Suprapubic skin (tissue), 4 donors: Measurements from ENCODE around the gene SNAPC4. TPM values are rescaled to one million over a fixed set of nuclear protein-coding genes. Genes with fewer than 3 reads are reported as not detected.

Experiments
- DNase-seq, 2 donors: peaks; one replicate each; pipeline ENCODE4 v3.0.0-alpha.2; 2019; ENCODE audit warnings: low spot score in 2 of 2
- H3K27ac ChIP-seq: fragments of 200-600 bp; sonication (generic); one replicate; pipeline ENCODE4 v1.5.1; 2019
- H3K27me3 ChIP-seq: fragments of 200-600 bp; sonication (generic); one replicate; pipeline ENCODE4 v1.5.1; 2019
- H3K36me3 ChIP-seq: fragments of 200-600 bp; sonication (generic); one replicate; pipeline ENCODE4 v1.5.1; 2019
- H3K4me1 ChIP-seq: fragments of 200-600 bp; sonication (generic); one replicate; pipeline ENCODE4 v1.5.1; 2019
- H3K4me3 ChIP-seq: fragments of 200-600 bp; sonication (generic); one replicate; pipeline ENCODE4 v1.5.1; 2019; ENCODE audit warnings: mild to moderate bottlenecking
- H3K9me3 ChIP-seq: fragments of 200-600 bp; sonication (generic); one replicate; pipeline ENCODE4 v1.5.1; 2019
- CTCF ChIP-seq, 2 donors: fragments of 200-600 bp in 1 of 2; fragments of 450-650 bp in 1 of 2; sonication (generic) in 1 of 2; IDR thresholded peaks; one replicate each; pipeline ENCODE4 v1.5.1; 2016 to 2019; ENCODE audit warnings: antibody characterized with exemption in 2 of 2, mild to moderate bottlenecking in 1 of 2, moderate library complexity in 1 of 2
- EP300 ChIP-seq: sonication (generic); formaldehyde crosslinking; IDR thresholded peaks from one replicate; pipeline ENCODE4 v1.6.1; 2017; ENCODE audit warnings: antibody characterized with exemption
- POLR2A ChIP-seq, 2 donors: fragments of 450-650 bp; IDR thresholded peaks; one replicate each; pipeline ENCODE4 v1.6.1; 2017; ENCODE audit warnings: antibody characterized with exemption in 2 of 2, mild to moderate bottlenecking in 2 of 2, moderate library complexity in 2 of 2
- POLR2AphosphoS5 ChIP-seq, 3 donors: sonication (generic); formaldehyde crosslinking; IDR thresholded peaks; one replicate each; pipeline ENCODE4 v1.6.1; 2017; ENCODE audit warnings: antibody characterized with exemption in 3 of 3
- WGBS: methylation state at CpG from one replicate; pipeline ENCODE4 v1.1.5; 2018; 5-methylcytosine and 5-hydroxymethylcytosine counted together
- total RNA-seq, 4 donors: library from RNA; depleted of rRNA; stranded (reverse); fragments of >200 nt; gene quantifications; one replicate each; pipeline ENCODE4 v1.1.0, GENCODE V29; 2016

The SNAPC4 gene
- total RNA-seq, 4 donors from 2014 or later = 6.1 to 11.1 (median 9.8) TPM

DNA sequence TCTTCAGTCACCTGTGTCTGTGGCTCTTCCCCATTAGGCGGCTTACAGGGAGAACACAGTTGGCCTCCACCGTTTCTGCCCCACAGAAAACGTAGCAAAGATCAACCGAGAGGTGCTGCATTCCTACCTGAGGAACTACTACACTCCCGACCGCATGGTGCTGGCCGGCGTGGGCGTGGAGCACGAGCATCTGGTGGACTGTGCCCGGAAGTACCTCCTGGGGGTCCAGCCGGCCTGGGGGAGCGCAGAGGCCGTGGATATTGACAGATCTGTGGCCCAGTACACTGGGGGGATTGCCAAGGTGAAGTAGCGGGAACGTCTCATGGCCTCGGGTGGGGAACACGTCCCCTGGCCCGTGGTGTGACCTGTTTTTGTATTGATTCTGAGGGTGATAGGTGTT, 16.9 kb upstream of the SNAPC4 start:
- no peak for DNase-seq
- Histone ChIP-seq H3K36me3 (peaks cover 94% of the 10 kb centered on the region), H3K4me3 (no peak overlapping the region), H3K9me3 (no peaks in the 10 kb centered on the region), H3K4me1 (peaks cover 2% of the 10 kb centered on the region), H3K27ac (no peak overlapping the region), H3K27me3 (no peaks in the 10 kb centered on the region)
- TF ChIP-seq CTCF (IDR thresholded peaks at IDR 0.05) (no peak), POLR2A (IDR thresholded peaks at IDR 0.05) (no peak), EP300 (no peak), POLR2AphosphoS5 (IDR thresholded peaks at IDR 0.05) (no peak)
- 95% methylated on average over 19 of the region's 19 CpGs for WGBS

DNA sequence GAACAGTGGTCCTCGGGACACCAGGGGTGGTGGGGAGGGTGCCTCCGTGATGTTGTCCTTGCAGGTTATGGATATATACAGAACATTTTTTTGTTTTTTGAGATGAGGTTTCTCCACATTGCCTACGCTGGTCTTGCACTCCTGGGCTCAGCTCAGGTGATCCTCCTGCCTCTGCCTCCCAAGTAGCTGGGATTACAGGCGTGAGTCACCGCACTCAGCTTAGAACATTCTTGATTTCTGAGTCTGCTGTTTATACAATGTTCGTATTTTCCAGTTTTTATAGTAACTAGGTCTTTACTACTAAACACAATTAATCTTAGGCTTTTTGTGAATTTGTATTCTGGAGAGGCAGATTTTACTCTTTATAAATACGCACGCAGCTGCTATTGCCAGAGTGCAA, 16.5 kb upstream of the SNAPC4 start:
- H3K27ac ChIP-seq = no peak overlapping the region
- TF ChIP-seq POLR2A (IDR thresholded peaks at IDR 0.05) (no peak), POLR2AphosphoS5 (IDR thresholded peaks at IDR 0.05) (no peak), CTCF (IDR thresholded peaks at IDR 0.05) (no peak), EP300 (no peak)
- peaks cover 90% of the 10 kb centered on the region for H3K36me3 ChIP-seq

DNA sequence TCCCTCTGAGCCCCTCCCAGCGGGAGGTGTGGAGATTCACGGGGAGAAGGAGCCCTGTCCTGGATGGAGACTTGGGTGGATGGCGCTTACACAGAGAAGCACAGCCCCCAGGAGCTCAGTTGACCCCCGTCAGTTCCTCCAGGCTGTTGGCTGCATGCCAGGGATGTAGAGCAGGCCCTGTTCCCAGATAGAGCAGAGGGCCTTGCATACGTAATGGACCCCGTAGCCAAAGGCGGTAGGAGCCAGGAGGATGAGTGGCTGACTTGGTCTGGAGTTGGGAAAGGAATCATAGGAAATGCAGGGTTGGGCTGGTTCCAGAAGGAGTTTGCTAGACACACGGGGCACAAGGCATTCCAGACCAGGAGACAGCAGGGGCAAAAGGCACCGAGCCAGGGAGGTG, 13.0 kb upstream of the SNAPC4 start:
- no peak overlapping the region for H3K27ac ChIP-seq
- peaks cover 55% of the 10 kb centered on the region for H3K36me3 ChIP-seq
- no peak for DNase-seq
- WGBS = 75% methylated on average over 9 of the region's 9 CpGs
- TF ChIP-seq CTCF (IDR thresholded peaks at IDR 0.05) (no peak), EP300 (no peak), POLR2AphosphoS5 (IDR thresholded peaks at IDR 0.05) (no peak), POLR2A (IDR thresholded peaks at IDR 0.05) (no peak)
- H3K4me3 ChIP-seq = no peak overlapping the region
- H3K27me3 ChIP-seq = no peaks in the 10 kb centered on the region
- no peaks in the 10 kb centered on the region for H3K9me3 ChIP-seq
- peaks cover 30% of the 10 kb centered on the region for H3K4me1 ChIP-seq

More for the DNA sequence above, 16.5 kb upstream of the SNAPC4 start:
- DNase-seq = no peak
- H3K4me1 ChIP-seq = peaks cover 7% of the 10 kb centered on the region
- no peaks in the 10 kb centered on the region for H3K9me3 ChIP-seq
- WGBS = 96% methylated on average over 6 of the region's 8 CpGs
- no peak overlapping the region for H3K4me3 ChIP-seq
- H3K27me3 ChIP-seq = no peaks in the 10 kb centered on the region

DNA sequence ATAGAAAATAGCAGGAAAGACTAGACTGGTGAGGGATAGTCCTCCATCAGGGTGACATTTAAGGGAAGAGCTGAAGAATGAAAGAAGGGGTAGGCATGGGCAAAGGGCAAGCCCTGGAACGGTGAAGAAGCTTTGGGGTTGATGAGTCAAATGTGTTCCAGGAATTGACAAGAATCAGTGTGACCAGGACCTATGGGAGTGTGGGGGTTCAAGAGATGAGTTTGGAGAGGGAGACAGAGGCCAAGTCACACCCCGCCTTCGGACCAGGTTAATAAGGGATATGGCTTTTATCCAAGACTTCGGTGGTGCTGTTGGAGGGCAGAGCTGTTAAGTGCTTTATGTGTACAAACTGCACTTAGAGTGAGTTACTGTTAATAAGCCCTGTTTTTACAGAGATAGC, 11.4 kb upstream of the SNAPC4 start:
- H3K9me3 ChIP-seq = no peaks in the 10 kb centered on the region
- H3K4me1 ChIP-seq = peaks cover 30% of the 10 kb centered on the region
- peak overlapping the region; percentile 91 for H3K4me3 ChIP-seq
- TF ChIP-seq EP300 = no peak
- no peak for TF ChIP-seq CTCF (IDR thresholded peaks at IDR 0.05)
- no peak for TF ChIP-seq POLR2A (IDR thresholded peaks at IDR 0.05)
- TF ChIP-seq POLR2AphosphoS5 (IDR thresholded peaks at IDR 0.05) = no peak
- H3K27me3 ChIP-seq = no peaks in the 10 kb centered on the region
- no peak for DNase-seq
- H3K36me3 ChIP-seq = peaks cover 53% of the 10 kb centered on the region
- H3K27ac ChIP-seq = no peak overlapping the region
- 21% methylated on average over 4 of the region's 4 CpGs for WGBS

DNA sequence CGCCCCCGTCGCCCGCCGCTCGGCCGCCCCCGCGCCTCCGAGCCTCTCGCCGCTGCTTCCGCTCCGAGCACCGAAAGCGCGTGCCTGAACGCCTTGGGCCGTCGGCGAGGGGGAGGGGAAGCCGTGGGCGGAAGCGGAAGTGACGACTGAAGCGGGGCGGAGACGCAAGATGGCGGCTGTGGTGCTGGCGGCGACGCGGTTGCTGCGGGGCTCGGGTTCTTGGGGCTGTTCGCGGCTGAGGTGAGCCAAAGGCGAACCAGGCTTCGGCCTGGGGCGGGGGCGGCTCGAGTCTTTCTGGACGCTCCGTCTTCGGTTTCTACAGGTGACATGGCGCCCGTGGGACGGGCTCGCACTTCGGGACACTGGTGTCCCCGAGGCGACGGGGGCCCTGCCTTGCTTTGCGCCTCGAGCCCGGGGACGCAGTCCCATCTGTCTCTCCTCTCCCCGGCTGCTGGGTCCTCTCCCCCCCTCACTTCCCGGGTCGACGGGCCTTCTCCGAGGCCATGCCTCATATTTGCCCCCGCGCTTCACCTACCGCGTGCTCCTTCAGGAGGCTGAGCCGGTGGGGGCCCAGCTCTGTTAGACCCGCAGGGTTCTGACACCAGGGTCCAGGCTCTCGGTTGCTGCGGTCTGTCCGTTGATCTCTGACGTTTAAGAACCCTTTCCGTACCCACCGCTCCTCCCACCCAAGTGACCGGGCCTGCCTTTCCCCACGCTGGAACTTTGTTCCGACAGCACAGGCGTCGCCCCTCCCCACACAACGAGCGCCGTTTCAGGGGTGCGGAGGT, 10.7 kb upstream of the SNAPC4 start, which contains the start of the genes ENTR1 and PMPCA:
TSS of gene ENTR1 (minus strand) at position 115 of the 788 bp plus-strand sequence. CDS start 217 bp downstream, outside the sequence.
TSS of gene PMPCA (plus strand) at position 159 of the 788 bp plus-strand sequence. CDS start at position 170, 11 bp downstream.
- H3K27me3 ChIP-seq = no peaks in the 10 kb centered on the region
- peaks cover 30% of the 10 kb centered on the region for H3K4me1 ChIP-seq
- peaks cover 53% of the 10 kb centered on the region for H3K36me3 ChIP-seq
- peak; percentile 96 for DNase-seq
- peak within 1 kb of the TSS; percentile 91 for H3K4me3 ChIP-seq
- H3K27ac ChIP-seq = peak within 1 kb of the TSS; percentile 81
- H3K9me3 ChIP-seq = no peaks in the 10 kb centered on the region
- 0% methylated on average over 49 of the region's 83 CpGs for WGBS
- TF ChIP-seq CTCF (IDR thresholded peaks at IDR 0.05) (no peak), EP300 (no peak), POLR2AphosphoS5 (IDR thresholded peaks at IDR 0.05) (peak; percentile 85 to 94 (median 90)), POLR2A (IDR thresholded peaks at IDR 0.05) (peak; percentile 65)
